OCI-LY1 (cell line): ENCODE results near the gene RTTN.

Experiments
- CTCF ChIP-seq: fragments of 200-600 bp; sonication (generic), shearing (Covaris generic); IDR thresholded peaks from 2 replicates; pipeline ENCODE4 v1.5.1; 2017; ENCODE audit warnings: mild to moderate bottlenecking, antibody characterized with exemption, low read length, moderate library complexity, mixed read lengths
- EZH2 ChIP-seq: fragments of 200-600 bp; sonication (generic), shearing (Covaris generic); IDR thresholded peaks from 2 replicates; pipeline ENCODE4 v1.8.0; 2017; ENCODE audit warnings: borderline replicate concordance, mixed run types, mild to moderate bottlenecking, antibody characterized with exemption, low read length, moderate library complexity, mixed read lengths

GRCh38 chr18:70188113-70188512, 17.4 kb downstream of the RTTN start:
- TF ChIP-seq CTCF, result no peak
- TF ChIP-seq EZH2, result no peak
